Fibroblast of lung (primary cell): ENCODE measurements around the gene PGAP3. TPM values are rescaled to one million over a fixed set of nuclear protein-coding genes. Genes with fewer than 3 reads are reported as not detected.

Experiments
- DNase-seq, 2 donors: peaks; one replicate each; pipeline versions ENCODE4 v3.0.0 to v3.0.0-alpha.2; 2010; ENCODE audit warnings: low read depth in 2 of 2
- H2AFZ ChIP-seq: 2 replicates; pipeline ENCODE4 v1.5.1; 2012; ENCODE audit warnings: low read length, control low read depth, inconsistent platforms
- H3K27ac ChIP-seq: 2 replicates; pipeline ENCODE4 v1.5.1; 2011; ENCODE audit warnings: low read length, control low read depth; ENCODE audit not compliant: insufficient read depth
- H3K27me3 ChIP-seq: 2 replicates; pipeline ENCODE4 v1.5.1; 2011; ENCODE audit warnings: mild to moderate bottlenecking, low read length; ENCODE audit not compliant: control insufficient read depth, insufficient read depth
- H3K36me3 ChIP-seq: 2 replicates; pipeline ENCODE4 v1.5.1; 2011; ENCODE audit warnings: low read length; ENCODE audit not compliant: control insufficient read depth, insufficient read depth
- H3K4me1 ChIP-seq: 2 replicates; pipeline ENCODE4 v1.5.1; 2011; ENCODE audit warnings: low read length; ENCODE audit not compliant: control insufficient read depth, insufficient read depth; ENCODE audit errors: extremely low read depth
- H3K4me2 ChIP-seq: 2 replicates; pipeline ENCODE4 v1.5.1; 2011; ENCODE audit warnings: low read length, control low read depth; ENCODE audit not compliant: insufficient read depth; ENCODE audit errors: extremely low read depth
- H3K4me3 ChIP-seq, 4 experiments: fragments of 200-600 bp in 1 of 4; sonication (generic) in 1 of 4; replicated peaks in 1 of 4; 2 replicates each; pipeline ENCODE4 v1.5.1; 2011 to 2016; ENCODE audit warnings: low read length in 4 of 4, low read depth in 3 of 4, mild to moderate bottlenecking in 3 of 4, control low read depth in 2 of 4, inconsistent platforms in 1 of 4, mixed read lengths in 1 of 4; ENCODE audit not compliant: insufficient read depth in 1 of 4; ENCODE audit errors: control extremely low read depth in 1 of 4
- H3K79me2 ChIP-seq: 2 replicates; pipeline ENCODE4 v1.5.1; 2012; ENCODE audit warnings: mild to moderate bottlenecking, low read length, inconsistent platforms; ENCODE audit not compliant: control insufficient read depth, insufficient read depth
- H3K9ac ChIP-seq: 2 replicates; pipeline ENCODE4 v1.5.1; 2011; ENCODE audit warnings: mild to moderate bottlenecking, low read length, control low read depth; ENCODE audit not compliant: insufficient read depth
- H3K9me3 ChIP-seq: 2 replicates; pipeline ENCODE4 v1.5.1; 2012; ENCODE audit warnings: low read depth, low read length; ENCODE audit not compliant: control insufficient read depth, insufficient read depth
- H4K20me1 ChIP-seq: 2 replicates; pipeline ENCODE4 v1.5.1; 2011; ENCODE audit warnings: low read length; ENCODE audit not compliant: control insufficient read depth, insufficient read depth; ENCODE audit errors: extremely low read depth
- CTCF ChIP-seq, 2 donors: IDR thresholded peaks in 1 of 2; conservative IDR thresholded peaks in 1 of 2; 1 replicate in 1 of 2; 2 replicates in 1 of 2; pipeline ENCODE4 v1.5.1; 2011 to 2012; ENCODE audit warnings: low read length in 2 of 2, control low read depth in 1 of 2, inconsistent platforms in 1 of 2, low read depth in 1 of 2, mild to moderate bottlenecking in 1 of 2
- EZH2 ChIP-seq: IDR thresholded peaks from 2 replicates; pipeline ENCODE4 v1.5.1; 2012; ENCODE audit warnings: low read length, control low read depth, mild to moderate bottlenecking; ENCODE audit errors: missing control alignments
- polyA plus RNA-seq, 2 donors: library from polyadenylated mRNA; depleted of rRNA in 1 of 2; stranded (reverse) in 1 of 2; unstranded in 1 of 2; fragments of >200 nt; gene quantifications; 2 replicates each; pipeline ENCODE4 v1.2.1, GENCODE V29; 2011 to 2012; ENCODE audit warnings: missing spikeins in 1 of 2
- total RNA-seq: library from RNA; depleted of rRNA; stranded (reverse); fragments of >200 nt; gene quantifications from 2 replicates; pipeline ENCODE4 v1.2.1, GENCODE V29; 2014

PGAP3 gene
- total and polyA plus RNA-seq, 2 donors (not counting 1 experiment from before 2014, with no cell fraction given): 7.9 to 8.8 TPM

DNA sequence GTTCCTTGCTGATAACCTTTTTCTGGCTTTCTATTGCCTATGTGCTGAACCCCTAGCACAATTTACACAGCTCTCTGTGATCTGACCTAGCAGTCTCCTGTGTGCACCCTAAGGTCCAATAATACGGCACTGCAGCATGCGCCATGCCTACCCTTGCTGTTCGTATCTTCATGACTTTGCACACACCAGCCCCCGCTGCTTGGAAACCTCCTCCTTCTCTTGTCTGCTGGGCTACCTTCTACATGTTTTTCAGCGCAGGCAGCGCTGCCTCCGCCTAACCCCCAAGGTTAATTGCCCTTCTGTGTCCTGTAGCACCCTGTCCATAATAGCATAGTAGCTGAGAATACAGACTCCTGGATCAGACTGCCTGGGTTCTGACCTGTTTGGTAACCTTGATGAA lies 49.5 kb downstream of the PGAP3 start:
- Histone ChIP-seq H2AFZ (no peak overlapping the region), H3K79me2 (peaks cover 24% of the 10 kb centered on the region), H3K36me3 (no peaks in the 10 kb centered on the region), H4K20me1 (peaks cover 1% of the 10 kb centered on the region), H3K9me3 (no peaks in the 10 kb centered on the region), H3K27ac (no peak overlapping the region), H3K4me1 (peaks cover 15% of the 10 kb centered on the region), H3K4me3 (peak overlapping the region; percentile 78 to 99 (median 83)), H3K27me3 (no peaks in the 10 kb centered on the region), H3K9ac (no peak overlapping the region), H3K4me2 (peak overlapping the region; percentile 76)
- TF ChIP-seq CTCF (conservative IDR thresholded peaks at IDR 0.05 in 1 of 2, IDR thresholded peaks at IDR 0.05 in 1 of 2; ENCODE audit: low read depth in 1 of 2, low read length in 2 of 2): no peak
- TF ChIP-seq EZH2: no peak
- no peak for DNase-seq

- no peaks in the 10 kb centered on the region for H3K36me3 ChIP-seq
- no peaks in the 10 kb centered on the region for H3K9me3 ChIP-seq
- peaks cover 24% of the 10 kb centered on the region for H3K79me2 ChIP-seq
- H4K20me1 ChIP-seq: peaks cover 1% of the 10 kb centered on the region
- DNase-seq: peak; percentile 88 to 89
- peak within 1 kb of the TSS; percentile 94 for H3K4me2 ChIP-seq
- H3K4me3 ChIP-seq: peak within 1 kb of the TSS; percentile 78 to 99 (median 83)
- H3K9ac ChIP-seq: peak within 1 kb of the TSS; percentile 88
- H3K27ac ChIP-seq: peak within 1 kb of the TSS; percentile 83
- TF ChIP-seq EZH2 (no peak), CTCF (conservative IDR thresholded peaks at IDR 0.05 in 1 of 2, IDR thresholded peaks at IDR 0.05 in 1 of 2; ENCODE audit: low read depth in 1 of 2, low read length in 2 of 2) (no peak)
- no peaks in the 10 kb centered on the region for H3K27me3 ChIP-seq
- H2AFZ ChIP-seq: peak within 1 kb of the TSS; percentile 88
- peaks cover 13% of the 10 kb centered on the region for H3K4me1 ChIP-seq
These were observed 50.7 kb downstream of the PGAP3 start, which contains the start of gene STARD3 for GRCh38 chr17:39636927-39637736. STARD3 (plus strand) TSS chr17:39637144; CDS start chr17:39653532, 16,388 bp downstream.

- H3K9ac ChIP-seq: peak overlapping the region; percentile 88
These were observed 51.3 kb downstream of the PGAP3 start for GRCh38 chr17:39636587-39636926.

More at GRCh38 chr17:39636587-39636926, 51.3 kb downstream of the PGAP3 start:
- Histone ChIP-seq H3K9me3 (no peaks in the 10 kb centered on the region), H3K79me2 (peaks cover 22% of the 10 kb centered on the region), H3K27me3 (peaks cover 5% of the 10 kb centered on the region), H3K36me3 (no peaks in the 10 kb centered on the region), H3K4me3 (peak overlapping the region; percentile 57 to 99 (median 80)), H4K20me1 (peaks cover 1% of the 10 kb centered on the region), H3K4me1 (peaks cover 13% of the 10 kb centered on the region), H3K4me2 (peak overlapping the region; percentile 94), H3K27ac (peak overlapping the region; percentile 83), H2AFZ (peak overlapping the region; percentile 88)
- no peak for TF ChIP-seq CTCF (conservative IDR thresholded peaks at IDR 0.05 in 1 of 2, IDR thresholded peaks at IDR 0.05 in 1 of 2; ENCODE audit: low read depth in 1 of 2, low read length in 2 of 2)
- no peak for TF ChIP-seq EZH2
- DNase-seq: no peak
